A549 (cell line): ENCODE measurements around the gene OCA2.

Experiments
- CHD2 ChIP-seq: fragments of 150-350 bp; IDR thresholded peaks from 2 replicates; pipeline ENCODE4 v1.6.1; 2014; ENCODE audit warnings: low read length; ENCODE audit not compliant: partially characterized antibody
- JUN ChIP-seq, 2 experiments: fragments of >200 bp; sonication (Bioruptor Twin); formaldehyde crosslinking; IDR thresholded peaks; 2 replicates in 1 of 2; 3 replicates in 1 of 2; pipeline ENCODE4 v1.6.1; 2016 to 2017
- MAFK ChIP-seq: fragments of 450-650 bp; IDR thresholded peaks from 2 replicates; pipeline ENCODE4 v1.6.1; 2014; ENCODE audit not compliant: partially characterized antibody
- MAZ ChIP-seq: fragments of 150-350 bp; IDR thresholded peaks from 2 replicates; pipeline ENCODE4 v1.6.1; 2014; ENCODE audit warnings: antibody characterized with exemption, low read depth, low read length, borderline replicate concordance
- MYC ChIP-seq: IDR thresholded peaks from 2 replicates; pipeline ENCODE4 v1.6.1; 2012; ENCODE audit warnings: mild to moderate bottlenecking, inconsistent platforms, low read length, improper control_type of control experiment, borderline replicate concordance
- NPAS2 ChIP-seq: fragments of 250-450 bp; sonication (Bioruptor Pico); IDR thresholded peaks from 2 replicates; pipeline ENCODE4 v1.8.0; 2022; ENCODE audit warnings: mild to moderate bottlenecking, moderate library complexity, borderline replicate concordance
- NR3C1 ChIP-seq: fragments of >200 bp; sonication (Bioruptor Twin); formaldehyde crosslinking; IDR thresholded peaks from 3 replicates; pipeline ENCODE4 v1.6.1; 2017
- PHF8 ChIP-seq: fragments of 200-600 bp; sonication (generic); IDR thresholded peaks from 2 replicates; pipeline ENCODE4 v1.6.1; 2016; ENCODE audit warnings: low read depth, mild to moderate bottlenecking, antibody characterized with exemption, moderate library complexity, borderline replicate concordance
- POLR2A ChIP-seq: IDR thresholded peaks from 2 replicates; pipeline ENCODE4 v1.6.1; 2012; ENCODE audit warnings: mild to moderate bottlenecking, low read length
- RFX5 ChIP-seq: fragments of 450-650 bp; IDR thresholded peaks from 2 replicates; pipeline ENCODE4 v1.7.1; 2014; ENCODE audit warnings: antibody characterized with exemption, mild to moderate bottlenecking, moderate library complexity
- SMC3 ChIP-seq: fragments of >200 bp; sonication (Bioruptor Twin); formaldehyde crosslinking; IDR thresholded peaks from 3 replicates; pipeline ENCODE4 v1.6.1; 2018; ENCODE audit warnings: inconsistent platforms
- TF ChIP-seq, protein P1 (sequence below): fragments of >200 bp; sonication (Bioruptor Twin); formaldehyde crosslinking; IDR thresholded peaks from 3 replicates; pipeline ENCODE4 v1.5.1; 2016
- TF ChIP-seq, protein P2 (sequence below): fragments of 250-450 bp; sonication (Bioruptor Pico); IDR thresholded peaks from 2 replicates; pipeline ENCODE4 v1.5.0; 2021; ENCODE audit warnings: mild to moderate bottlenecking, moderate library complexity, borderline replicate concordance
- TF ChIP-seq, protein P3 (sequence below): fragments of 200-600 bp; sonication (generic); IDR thresholded peaks from 2 replicates; pipeline ENCODE4 v1.6.1; 2016; ENCODE audit warnings: antibody characterized with exemption, mild to moderate bottlenecking, moderate library complexity

DNA sequence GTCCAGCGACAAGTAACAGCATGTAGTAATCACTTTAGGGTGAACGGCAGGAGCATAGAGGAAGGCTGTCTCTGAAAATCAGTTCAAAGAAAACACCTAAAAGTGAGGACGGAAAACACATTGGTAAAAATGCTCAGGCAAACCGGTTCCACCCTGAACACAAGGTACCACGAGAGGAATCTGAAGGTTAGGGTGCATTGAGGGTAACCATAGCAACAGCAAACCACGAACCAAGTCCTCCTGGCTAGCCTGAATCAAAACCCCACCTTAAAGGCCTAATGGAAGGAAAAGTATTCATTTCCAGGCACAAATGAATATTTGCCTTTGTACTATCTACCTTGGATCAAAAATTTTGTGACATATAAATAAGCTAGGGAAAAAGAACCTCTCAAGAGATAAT is 315.0 kb downstream of the OCA2 start:
- TF ChIP-seq PHF8 (no peak), POLR2A (no peak), JUN (IDR thresholded peaks at IDR 0.05) (no peak), MAZ (no peak), RFX5 (no peak), MAFK (no peak), NPAS2 (CRISPR knock-in tag) (no peak), NR3C1 (no peak), MYC (no peak), CHD2 (no peak), SMC3 (no peak)
- TF ChIP-seq, protein P1, sequence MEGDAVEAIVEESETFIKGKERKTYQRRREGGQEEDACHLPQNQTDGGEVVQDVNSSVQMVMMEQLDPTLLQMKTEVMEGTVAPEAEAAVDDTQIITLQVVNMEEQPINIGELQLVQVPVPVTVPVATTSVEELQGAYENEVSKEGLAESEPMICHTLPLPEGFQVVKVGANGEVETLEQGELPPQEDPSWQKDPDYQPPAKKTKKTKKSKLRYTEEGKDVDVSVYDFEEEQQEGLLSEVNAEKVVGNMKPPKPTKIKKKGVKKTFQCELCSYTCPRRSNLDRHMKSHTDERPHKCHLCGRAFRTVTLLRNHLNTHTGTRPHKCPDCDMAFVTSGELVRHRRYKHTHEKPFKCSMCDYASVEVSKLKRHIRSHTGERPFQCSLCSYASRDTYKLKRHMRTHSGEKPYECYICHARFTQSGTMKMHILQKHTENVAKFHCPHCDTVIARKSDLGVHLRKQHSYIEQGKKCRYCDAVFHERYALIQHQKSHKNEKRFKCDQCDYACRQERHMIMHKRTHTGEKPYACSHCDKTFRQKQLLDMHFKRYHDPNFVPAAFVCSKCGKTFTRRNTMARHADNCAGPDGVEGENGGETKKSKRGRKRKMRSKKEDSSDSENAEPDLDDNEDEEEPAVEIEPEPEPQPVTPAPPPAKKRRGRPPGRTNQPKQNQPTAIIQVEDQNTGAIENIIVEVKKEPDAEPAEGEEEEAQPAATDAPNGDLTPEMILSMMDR = no peak
- TF ChIP-seq, protein P2, sequence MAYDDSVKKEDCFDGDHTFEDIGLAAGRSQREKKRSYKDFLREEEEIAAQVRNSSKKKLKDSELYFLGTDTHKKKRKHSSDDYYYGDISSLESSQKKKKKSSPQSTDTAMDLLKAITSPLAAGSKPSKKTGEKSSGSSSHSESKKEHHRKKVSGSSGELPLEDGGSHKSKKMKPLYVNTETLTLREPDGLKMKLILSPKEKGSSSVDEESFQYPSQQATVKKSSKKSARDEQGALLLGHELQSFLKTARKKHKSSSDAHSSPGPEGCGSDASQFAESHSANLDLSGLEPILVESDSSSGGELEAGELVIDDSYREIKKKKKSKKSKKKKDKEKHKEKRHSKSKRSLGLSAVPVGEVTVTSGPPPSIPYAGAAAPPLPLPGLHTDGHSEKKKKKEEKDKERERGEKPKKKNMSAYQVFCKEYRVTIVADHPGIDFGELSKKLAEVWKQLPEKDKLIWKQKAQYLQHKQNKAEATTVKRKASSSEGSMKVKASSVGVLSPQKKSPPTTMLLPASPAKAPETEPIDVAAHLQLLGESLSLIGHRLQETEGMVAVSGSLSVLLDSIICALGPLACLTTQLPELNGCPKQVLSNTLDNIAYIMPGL = no peak
- TF ChIP-seq, protein P3, sequence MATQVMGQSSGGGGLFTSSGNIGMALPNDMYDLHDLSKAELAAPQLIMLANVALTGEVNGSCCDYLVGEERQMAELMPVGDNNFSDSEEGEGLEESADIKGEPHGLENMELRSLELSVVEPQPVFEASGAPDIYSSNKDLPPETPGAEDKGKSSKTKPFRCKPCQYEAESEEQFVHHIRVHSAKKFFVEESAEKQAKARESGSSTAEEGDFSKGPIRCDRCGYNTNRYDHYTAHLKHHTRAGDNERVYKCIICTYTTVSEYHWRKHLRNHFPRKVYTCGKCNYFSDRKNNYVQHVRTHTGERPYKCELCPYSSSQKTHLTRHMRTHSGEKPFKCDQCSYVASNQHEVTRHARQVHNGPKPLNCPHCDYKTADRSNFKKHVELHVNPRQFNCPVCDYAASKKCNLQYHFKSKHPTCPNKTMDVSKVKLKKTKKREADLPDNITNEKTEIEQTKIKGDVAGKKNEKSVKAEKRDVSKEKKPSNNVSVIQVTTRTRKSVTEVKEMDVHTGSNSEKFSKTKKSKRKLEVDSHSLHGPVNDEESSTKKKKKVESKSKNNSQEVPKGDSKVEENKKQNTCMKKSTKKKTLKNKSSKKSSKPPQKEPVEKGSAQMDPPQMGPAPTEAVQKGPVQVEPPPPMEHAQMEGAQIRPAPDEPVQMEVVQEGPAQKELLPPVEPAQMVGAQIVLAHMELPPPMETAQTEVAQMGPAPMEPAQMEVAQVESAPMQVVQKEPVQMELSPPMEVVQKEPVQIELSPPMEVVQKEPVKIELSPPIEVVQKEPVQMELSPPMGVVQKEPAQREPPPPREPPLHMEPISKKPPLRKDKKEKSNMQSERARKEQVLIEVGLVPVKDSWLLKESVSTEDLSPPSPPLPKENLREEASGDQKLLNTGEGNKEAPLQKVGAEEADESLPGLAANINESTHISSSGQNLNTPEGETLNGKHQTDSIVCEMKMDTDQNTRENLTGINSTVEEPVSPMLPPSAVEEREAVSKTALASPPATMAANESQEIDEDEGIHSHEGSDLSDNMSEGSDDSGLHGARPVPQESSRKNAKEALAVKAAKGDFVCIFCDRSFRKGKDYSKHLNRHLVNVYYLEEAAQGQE = no peak
